GM19238 (cell line): ENCODE results near the gene MAB21L3.
A peak's percentile ranks its signal among the peaks of the same experiment; 100 is the strongest.

Experiments used
- DNase-seq: peaks from one replicate; pipeline ENCODE4 v3.0.0; 2011; ENCODE audit warnings: low spot score; ENCODE audit not compliant: insufficient read length

The MAB21L3 gene

DNA sequence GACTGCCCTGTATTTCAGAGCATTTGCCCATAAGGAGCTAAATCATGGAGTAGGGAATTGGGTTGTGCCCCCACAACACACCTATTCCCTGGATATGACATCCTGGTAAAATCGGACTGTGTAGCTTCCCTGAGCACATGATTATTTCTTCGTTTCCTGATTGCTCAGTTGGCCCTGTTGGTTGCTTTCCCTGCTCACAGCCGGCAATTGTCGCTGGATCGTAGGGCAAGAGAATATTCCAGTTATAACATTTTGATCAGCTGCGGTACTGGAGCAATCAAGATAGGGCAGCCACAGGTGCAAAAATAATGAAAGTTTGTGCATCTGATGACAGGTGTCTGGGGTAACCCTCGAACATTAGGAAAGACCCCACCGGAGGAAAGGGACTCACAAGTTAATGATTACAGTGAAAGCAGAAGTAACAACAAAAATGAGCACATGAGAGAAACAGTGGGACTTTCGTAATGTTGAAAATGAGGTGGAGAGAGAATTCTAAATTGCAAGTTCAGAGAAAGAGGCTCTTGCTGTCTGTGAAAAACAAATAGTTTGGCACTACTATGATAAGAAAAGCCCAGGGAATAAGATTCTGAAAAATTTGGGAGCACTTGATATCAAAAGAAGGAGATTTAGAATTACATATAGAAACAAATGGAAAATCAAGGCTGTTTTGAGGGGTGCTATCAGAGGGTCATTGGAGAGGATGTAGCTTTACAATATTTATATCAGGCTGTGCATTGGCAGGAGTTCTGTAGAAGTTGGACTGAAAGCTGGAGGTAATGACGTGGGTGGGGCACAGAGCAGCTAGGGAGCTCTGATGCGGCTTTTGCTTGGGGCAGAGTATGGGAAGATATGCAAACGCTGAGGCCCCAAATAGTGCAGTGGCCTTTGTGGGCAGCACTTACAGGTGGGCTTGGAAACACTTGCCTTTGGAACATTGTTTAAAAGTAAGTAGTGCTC lies at the start of gene MAB21L3:
Gene MAB21L3, plus strand, starts transcription at position 833 of the 957 bp plus-strand sequence. CDS start 1,217 bp downstream, outside the sequence.
- peak; percentile 33 for DNase-seq

DNA sequence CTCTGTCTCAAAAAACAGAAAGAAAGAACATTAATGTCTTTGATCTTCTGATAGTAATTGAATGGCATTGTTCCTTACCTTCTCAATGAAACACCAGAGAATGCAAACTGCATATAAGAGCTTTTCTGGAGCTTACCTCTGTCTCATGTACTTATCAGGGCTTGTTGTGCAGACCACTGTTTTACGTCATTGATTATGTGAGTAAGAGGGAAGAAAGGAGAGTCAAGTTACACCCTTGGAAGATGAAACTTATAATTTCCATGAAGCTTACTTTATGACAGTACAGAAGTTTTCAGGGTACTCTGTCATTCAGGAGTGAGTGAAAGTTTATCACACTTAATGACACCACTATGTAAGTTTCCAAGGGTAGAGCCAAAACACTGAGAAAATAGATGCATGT lies 49.0 kb upstream of the MAB21L3 start:
- DNase-seq, result no peak

DNA sequence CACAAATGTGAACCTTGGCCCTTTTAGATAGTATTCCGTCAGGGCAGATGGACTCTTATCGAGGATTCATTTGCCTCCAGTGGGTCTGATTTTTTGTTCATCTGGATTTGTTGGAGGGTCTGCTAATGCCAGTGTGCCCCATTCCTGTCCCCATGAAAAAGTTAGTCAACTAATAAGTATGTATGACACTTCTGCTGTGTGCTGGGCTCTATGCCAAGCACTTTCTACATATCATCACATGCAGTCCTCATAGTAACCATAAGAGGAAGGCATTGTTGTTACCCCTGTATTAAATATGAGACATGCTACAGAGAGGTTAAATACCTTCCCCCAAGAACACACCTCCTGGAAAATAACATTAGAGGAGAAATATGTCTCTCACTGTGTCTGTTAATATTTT lies 46.6 kb upstream of the MAB21L3 start:
- no peak for DNase-seq

DNA sequence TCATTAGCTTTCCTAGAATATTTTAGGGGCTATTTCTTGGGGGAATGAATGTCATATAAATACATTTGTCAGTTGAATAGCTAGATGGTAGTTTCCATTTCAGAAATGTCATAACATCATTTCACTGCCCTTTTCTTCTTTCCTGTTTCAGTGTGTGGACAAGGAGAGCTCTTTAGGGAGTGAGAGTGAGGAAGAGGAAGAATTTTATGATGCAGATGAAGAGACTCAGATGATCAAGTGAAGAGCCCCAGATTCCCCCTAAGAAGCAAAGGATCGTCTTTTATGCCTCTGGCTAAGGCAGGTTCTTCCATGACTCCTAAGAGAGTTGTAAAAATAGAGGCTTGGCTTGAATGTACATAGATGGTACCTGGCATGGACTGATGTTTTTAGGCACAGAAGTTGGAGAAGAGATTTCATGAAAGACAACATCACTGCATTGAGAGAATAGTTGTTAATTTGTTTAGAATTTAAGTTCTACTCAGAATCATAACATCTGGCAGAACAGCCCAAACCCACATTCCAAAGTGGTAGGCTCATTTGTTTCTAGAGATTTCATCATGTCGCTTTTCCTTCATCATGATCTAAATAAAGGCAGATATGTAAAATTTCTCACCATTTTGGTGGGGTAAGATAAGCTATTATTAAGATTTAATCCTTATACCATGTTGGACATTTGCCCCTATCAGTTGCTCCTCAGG lies 44.2 kb upstream of the MAB21L3 start:
- no peak for DNase-seq

DNA sequence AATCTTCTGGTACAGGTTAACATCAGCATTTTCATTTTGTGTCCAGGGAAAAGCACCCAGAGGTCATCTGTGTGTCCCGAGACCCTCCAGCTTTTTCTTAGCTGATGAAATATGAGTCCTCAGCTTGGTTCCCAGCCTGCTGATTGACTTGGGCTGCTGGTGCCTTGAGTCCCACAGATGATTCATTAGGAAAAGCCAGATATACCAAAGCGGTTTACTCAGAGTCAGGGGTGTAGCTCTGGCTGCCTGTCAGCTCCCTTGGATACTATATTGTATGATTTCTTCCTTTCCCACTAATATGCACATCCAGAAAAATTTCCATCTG lies 43.7 kb upstream of the MAB21L3 start:
- no peak for DNase-seq

DNA sequence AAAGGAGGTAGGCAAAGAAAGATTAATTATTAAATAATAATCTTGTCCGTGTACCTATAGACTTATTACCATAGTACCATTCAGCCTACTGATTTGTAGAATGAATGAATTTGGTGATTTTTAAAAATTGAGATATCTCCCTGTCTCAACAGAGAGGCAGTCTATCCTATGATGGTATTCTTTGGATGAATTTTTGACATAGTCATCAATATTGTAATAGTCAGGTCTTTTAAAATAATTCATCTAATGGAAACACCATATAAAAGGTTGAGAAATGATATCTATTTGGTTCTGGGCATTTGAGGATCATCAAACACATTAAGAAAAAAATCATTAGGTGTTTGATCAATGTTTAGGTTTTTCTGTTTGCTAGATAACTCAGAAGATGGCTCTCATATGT lies 35.6 kb upstream of the MAB21L3 start:
- no peak for DNase-seq

DNA sequence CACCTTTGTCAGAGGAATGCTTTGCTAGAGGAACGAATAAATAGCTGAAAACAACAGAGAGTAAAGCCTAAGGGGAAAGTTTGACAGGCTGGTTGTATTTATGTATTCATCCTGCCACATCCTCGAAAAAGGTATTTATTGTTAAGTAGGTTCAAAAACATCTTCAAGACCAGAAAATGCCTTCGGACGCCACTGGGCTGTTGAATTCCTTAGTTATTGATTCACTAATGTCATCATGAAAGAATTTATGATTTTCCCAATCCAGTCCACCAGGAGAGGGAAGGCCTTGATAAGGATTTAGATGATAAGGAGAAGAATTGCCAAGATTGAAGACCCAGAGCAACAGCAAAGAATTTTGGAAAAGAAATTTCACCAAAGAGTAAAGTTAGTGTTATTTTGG lies 35.2 kb upstream of the MAB21L3 start:
- DNase-seq, result no peak

DNA sequence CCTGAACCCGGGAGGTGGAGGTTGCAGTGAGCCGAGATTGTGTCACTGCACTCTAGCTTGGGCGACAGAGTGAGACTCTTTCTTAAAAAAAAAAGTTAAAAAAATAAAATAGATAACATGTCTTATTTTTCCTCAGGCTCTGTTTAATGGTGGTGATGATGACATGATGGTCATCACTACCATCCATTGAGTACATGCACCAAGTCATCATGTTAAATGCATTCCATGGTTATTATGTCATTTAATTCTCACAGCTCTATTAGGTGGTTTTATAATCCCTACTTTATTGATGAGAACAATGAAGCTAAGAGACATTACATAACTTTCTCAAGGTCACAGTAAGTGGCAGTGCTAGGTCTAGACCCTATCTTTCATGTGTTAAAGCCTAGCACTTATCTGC lies 34.4 kb upstream of the MAB21L3 start:
- no peak for DNase-seq

DNA sequence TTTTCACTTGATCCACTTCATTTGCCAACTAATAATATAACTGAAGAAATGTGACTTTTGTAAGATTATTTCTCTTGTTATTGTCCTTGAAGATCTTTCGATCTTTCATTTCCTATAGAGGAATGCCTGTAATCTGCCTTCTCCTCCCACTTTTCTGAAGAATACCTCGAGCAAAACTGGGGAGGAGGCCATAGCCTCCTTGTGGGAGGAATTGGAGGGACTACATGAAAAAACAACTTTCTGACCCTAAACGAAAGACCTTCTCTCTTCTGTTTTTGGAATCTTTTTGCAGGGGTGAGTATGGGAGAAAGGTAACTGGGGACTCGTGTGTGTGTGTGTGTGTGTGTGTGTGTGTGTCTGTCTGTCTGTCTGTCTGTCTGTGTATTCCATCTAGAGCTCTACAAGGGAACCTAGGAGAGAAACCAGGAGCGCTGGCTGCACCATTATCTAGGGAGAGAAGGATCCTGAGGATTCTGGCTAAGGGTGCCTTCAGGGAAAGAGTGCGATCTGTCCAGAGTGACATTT lies 32.4 kb upstream of the MAB21L3 start:
- DNase-seq, result no peak

DNA sequence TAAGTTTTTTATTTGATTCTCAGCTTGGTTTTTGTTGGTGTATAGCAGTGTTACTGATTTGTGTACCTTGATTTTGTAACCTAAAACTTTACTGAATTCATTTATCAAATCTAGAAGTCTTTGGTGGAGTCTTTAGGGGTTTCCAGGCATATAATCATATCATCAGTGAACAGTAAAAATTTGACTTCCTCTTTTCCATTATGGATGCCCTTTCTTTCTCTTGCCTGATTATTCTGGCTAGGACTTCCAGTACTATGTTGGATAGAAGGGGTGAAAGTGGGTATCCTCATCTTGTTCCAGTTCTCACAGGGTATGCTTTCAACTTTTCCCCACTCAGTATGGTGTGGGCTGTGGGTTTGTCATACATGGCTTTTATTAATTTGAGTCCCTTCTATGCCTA lies 23.6 kb upstream of the MAB21L3 start:
- DNase-seq, result no peak

DNA sequence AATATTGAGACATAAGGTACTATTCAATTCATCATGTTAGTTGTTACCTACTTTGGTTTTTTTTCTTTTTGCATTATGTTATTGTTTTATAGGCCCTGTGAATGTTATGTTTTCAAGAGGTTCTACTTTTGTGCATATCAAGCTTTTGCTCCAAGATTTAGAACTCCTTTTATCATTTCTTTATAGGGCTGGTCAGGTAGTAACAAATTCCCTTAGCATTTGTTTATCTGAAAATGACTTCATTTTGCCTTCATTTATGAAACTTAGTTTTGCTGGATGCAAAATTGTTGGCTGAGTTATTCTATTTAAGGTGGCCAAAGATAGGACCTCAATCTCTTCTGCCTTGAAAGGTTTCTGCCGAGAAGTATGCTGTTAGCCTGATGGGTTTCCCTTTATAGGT lies 21.3 kb upstream of the MAB21L3 start:
- no peak for DNase-seq

DNA sequence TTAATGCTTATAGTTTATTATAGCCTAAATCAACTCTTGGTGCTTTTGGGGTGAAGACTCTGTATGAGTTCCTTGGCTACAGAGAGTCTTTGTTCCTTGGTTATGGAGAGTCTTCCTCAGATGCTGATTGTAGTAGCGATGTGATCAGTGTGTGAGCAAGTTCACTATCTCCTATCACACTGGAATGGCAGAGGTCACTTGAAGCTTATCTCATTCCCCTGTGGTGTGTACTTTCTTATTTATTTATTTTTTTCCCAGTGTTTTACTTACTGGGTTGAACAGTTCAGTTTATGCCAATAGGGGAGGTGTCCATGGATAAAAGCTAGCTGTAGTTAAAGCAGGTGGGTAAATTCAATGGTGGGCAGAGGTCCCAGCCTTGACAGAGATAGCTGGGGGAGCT lies 20.1 kb upstream of the MAB21L3 start:
- DNase-seq, result no peak

DNA sequence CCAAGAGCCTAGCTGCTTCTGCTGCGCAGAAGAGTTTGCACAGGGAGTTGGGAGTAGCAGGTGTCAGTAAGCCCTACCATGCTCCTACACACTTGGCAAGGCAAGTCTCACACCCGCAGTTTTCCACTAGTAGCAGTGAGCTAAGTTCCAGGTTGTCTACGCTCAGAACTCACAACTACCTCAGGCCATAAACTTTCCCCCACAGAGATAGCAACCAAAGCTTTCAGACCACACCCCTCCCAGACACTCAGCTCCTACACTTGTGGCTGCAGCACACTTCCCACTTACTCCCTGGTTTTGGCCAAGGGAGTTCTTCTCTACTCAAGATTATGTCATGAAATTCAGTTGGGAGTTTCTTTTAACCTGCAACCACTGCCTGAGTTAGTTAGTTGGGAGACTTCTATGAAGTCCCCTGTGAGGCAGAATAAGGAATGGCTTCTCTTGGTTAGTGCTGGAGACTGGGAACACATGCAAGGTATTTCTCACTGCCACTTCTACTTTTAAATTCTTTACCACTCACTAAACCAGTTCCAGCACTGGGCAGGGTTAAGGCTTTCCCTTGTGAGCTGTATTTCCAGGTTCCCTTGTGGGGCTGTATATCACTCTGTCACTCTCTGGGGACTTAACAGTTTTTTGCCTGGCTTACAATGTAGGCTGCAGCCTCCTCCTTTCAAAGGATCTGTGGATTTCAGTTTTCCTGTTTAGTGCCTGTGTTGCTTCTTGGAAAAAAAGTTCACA lies 18.3 kb upstream of the MAB21L3 start:
- no peak for DNase-seq

DNA sequence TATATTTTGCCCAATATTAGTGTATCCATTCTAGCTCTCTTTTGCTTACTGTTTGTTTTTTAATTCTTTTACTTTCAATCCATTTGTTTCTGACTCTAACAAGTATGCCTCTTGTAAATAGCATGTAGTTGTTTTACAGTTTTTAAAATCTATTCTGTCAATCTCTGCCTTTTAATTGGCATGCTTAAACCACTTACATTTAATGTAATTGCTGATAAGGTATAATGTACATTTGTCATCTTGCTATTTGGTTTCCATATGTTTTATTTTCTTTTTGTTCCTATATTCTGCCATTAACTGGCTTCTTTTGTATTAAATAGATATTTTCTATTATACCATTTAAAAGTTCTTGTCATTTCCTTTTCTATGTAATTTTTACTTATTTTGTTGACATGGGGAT lies 16.2 kb upstream of the MAB21L3 start:
- no peak for DNase-seq

DNA sequence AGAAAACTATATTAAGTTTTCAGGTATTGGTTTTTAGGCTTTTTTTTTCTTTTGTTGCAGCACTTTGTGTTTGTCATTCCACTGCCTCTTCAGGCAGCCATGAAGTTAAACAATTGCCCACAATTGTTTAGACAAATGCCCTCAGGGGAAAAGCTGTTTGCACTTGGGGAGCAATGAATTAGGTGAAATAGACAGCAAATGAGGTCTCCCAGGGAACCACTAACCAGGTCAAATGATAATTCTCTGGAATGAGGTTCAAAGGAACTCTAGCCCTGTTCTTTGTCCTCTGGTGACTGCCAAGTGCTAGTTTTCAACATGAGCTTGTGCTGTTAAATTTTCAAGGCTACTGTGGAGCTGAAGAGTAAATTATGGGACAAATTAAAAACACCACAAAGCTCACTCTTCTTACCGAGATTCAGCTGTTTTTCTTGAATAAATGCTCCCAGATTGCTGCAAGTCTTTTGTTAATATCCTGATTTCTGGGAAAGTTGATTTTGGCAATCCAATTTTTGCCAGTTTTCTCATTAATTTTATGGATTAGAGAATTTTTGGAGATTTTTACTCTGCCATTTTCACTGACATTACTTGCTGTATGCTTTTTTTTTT lies 15.1 kb upstream of the MAB21L3 start:
- DNase-seq, result no peak

DNA sequence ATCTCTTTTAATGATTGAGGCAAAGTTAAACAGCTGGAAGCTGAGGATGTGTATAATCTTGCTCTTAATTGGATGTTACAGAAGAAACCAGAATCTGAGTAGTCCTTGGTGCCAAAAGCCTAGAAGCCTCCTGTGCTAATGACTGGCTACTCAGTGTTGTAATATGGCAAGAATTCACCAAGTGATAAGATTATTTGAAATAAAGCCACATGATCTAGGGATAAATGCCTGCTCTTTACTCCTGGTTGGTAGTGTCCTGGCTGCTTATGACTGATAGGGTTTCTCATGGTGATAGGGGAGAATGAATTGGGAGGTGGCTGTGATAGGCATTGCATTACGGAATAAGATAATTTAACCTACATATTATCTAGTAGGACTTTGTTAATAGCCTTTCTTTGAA lies 13.6 kb upstream of the MAB21L3 start:
- DNase-seq, result no peak

DNA sequence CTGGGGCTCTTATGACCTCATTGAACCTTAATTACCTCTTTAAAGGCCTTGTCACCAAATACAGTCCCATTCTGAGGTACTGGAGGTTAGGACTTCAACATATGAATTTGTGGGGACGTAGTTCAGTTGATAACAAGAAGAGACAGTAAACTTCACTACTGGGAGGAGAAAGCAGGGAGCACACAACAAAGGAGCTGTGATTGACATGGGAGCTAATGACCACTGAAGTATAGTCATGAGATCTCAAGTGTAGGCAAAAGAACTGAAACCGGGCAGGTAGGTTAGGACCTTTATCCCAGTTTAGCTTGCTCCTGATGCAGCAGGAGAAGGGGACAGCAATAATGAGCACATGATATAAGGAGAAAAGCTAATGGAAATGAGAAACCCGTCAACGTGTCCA lies 11.8 kb upstream of the MAB21L3 start:
- no peak for DNase-seq

DNA sequence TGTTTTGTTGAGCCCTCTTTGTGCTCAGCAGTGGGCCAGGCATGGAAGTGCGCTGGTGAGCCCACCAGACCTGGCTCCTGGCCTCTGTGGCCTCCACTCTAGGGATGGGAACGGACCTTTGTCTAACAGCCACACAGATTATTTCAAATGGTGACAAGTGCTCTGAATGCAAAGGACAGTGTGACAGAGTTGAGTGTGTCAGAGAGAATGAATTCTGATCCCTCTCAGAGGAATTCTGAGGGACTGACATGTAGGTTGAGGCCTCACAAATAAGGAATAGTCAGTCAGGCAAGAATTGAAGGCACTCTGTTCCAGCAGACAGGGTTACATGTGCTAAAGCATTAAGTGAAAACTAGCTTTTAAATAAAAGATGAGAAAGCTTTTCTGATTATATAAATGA lies 11.3 kb upstream of the MAB21L3 start:
- no peak for DNase-seq

DNA sequence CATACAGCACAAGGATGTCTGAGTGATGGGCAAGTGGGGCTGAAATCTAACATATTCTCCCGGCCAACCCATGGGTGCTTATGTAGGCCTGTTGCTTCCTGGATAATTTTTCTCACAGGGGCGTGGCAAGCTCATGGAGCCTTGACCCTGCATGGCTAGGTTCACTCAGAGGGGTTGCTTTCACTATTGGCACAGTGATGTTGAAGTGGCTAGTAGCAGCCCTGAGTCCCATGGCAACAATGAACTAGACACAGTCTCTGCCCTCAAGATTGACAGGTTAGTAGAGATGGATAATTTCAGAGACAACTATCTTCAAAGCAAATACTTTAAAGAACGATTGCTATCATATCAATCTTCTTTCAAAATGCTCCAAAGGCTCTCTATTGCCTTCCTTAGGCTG lies 6.5 kb upstream of the MAB21L3 start:
- no peak for DNase-seq

DNA sequence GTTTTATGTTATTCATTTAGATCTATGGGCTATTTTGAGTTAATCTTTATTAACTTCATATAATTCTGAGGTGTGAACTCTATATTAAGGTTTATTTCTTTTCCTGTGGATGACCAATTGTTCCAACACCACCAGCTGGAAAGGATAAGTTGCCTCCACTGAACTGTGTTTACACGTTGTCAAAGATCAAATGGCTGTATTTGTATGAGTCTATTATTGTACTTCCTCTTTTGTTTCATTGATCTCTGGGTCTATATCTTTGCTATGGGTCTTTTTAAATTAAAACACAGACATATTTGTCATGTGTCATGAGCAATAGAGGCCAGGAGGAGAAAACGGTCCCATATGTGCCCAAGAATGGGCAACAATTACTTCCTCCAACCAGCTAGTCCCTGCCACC lies 5.2 kb upstream of the MAB21L3 start:
- DNase-seq, result no peak

DNA sequence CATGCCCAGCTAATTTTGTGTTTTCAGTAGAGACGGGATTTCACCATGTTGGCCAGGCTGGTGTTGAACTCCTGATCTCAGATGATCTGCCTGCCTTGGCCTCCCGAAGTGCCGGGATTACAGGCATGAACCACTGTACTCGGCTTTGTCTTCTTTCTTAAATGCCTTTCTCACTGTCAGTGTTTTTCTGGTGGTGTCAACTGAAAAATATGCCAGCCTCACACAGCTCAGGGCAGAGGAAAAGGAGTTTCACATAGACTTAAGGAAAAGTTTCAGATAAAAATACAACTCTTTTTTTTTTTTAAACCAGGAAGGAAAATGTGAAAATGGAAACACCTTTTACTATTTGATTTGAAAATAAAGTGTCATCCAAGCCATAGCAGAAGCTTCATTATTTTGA lies 4.6 kb upstream of the MAB21L3 start:
- no peak for DNase-seq

DNA sequence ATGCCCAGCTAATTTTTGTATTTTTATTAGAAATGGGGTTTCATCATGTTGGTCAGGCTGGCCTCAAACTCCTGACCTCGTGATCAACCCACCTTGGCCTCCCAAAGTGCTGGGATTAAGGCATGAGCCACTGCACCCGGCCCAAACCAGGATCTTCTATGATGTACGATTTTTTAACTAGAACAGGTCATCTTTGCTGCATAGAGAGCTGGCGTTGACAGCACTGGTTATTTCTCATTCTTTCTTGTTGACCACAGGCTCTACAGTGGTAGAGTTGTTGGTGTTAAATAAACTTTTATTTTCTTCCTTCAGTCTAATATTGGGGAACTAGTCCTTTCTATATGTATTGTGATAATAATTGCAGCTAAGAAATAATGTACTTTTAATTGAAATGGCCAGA lies 3.8 kb upstream of the MAB21L3 start:
- DNase-seq, result no peak
